Suprapubic skin (tissue), 4 donors: ENCODE results near the gene C22orf39. TPM values are rescaled to one million over a fixed set of nuclear protein-coding genes. Genes with fewer than 3 reads are reported as not detected.

ENCODE experiments used
- DNase-seq, 2 donors: peaks; one replicate each; pipeline ENCODE4 v3.0.0-alpha.2; 2019; ENCODE audit warnings: low spot score in 2 of 2
- H3K27ac ChIP-seq: fragments of 200-600 bp; sonication (generic); one replicate; pipeline ENCODE4 v1.5.1; 2019
- H3K27me3 ChIP-seq: fragments of 200-600 bp; sonication (generic); one replicate; pipeline ENCODE4 v1.5.1; 2019
- H3K36me3 ChIP-seq: fragments of 200-600 bp; sonication (generic); one replicate; pipeline ENCODE4 v1.5.1; 2019
- H3K4me1 ChIP-seq: fragments of 200-600 bp; sonication (generic); one replicate; pipeline ENCODE4 v1.5.1; 2019
- H3K4me3 ChIP-seq: fragments of 200-600 bp; sonication (generic); one replicate; pipeline ENCODE4 v1.5.1; 2019; ENCODE audit warnings: mild to moderate bottlenecking
- H3K9me3 ChIP-seq: fragments of 200-600 bp; sonication (generic); one replicate; pipeline ENCODE4 v1.5.1; 2019
- CTCF ChIP-seq, 2 donors: fragments of 200-600 bp in 1 of 2; fragments of 450-650 bp in 1 of 2; sonication (generic) in 1 of 2; IDR thresholded peaks; one replicate each; pipeline ENCODE4 v1.5.1; 2016 to 2019; ENCODE audit warnings: antibody characterized with exemption in 2 of 2, mild to moderate bottlenecking in 1 of 2, moderate library complexity in 1 of 2
- EP300 ChIP-seq: sonication (generic); formaldehyde crosslinking; IDR thresholded peaks from one replicate; pipeline ENCODE4 v1.6.1; 2017; ENCODE audit warnings: antibody characterized with exemption
- POLR2A ChIP-seq, 2 donors: fragments of 450-650 bp; IDR thresholded peaks; one replicate each; pipeline ENCODE4 v1.6.1; 2017; ENCODE audit warnings: antibody characterized with exemption in 2 of 2, mild to moderate bottlenecking in 2 of 2, moderate library complexity in 2 of 2
- POLR2AphosphoS5 ChIP-seq, 3 donors: sonication (generic); formaldehyde crosslinking; IDR thresholded peaks; one replicate each; pipeline ENCODE4 v1.6.1; 2017; ENCODE audit warnings: antibody characterized with exemption in 3 of 3
- WGBS: methylation state at CpG from one replicate; pipeline ENCODE4 v1.1.5; 2018; 5-methylcytosine and 5-hydroxymethylcytosine counted together
- total RNA-seq, 4 donors: library from RNA; depleted of rRNA; stranded (reverse); fragments of >200 nt; gene quantifications; one replicate each; pipeline ENCODE4 v1.1.0, GENCODE V29; 2016

The C22orf39 gene
- total RNA-seq, 4 donors from 2014 or later = 49.4 to 67.0 (median 51.7) TPM

- H3K36me3 ChIP-seq = peaks cover 83% of the 10 kb centered on the region
- no peak overlapping the region for H3K4me3 ChIP-seq
- no peaks in the 10 kb centered on the region for H3K27me3 ChIP-seq
- H3K9me3 ChIP-seq = no peaks in the 10 kb centered on the region
- 90% methylated on average over 7 of the region's 8 CpGs for WGBS
- TF ChIP-seq CTCF (IDR thresholded peaks at IDR 0.05) = no peak
- TF ChIP-seq POLR2A (IDR thresholded peaks at IDR 0.05) = no peak
- TF ChIP-seq EP300 = no peak
- no peak for TF ChIP-seq POLR2AphosphoS5 (IDR thresholded peaks at IDR 0.05)
- no peak overlapping the region for H3K27ac ChIP-seq
- DNase-seq = no peak
- H3K4me1 ChIP-seq = no peaks in the 10 kb centered on the region
Measured at GRCh38 chr22:19457828-19458428, 10.4 kb upstream of the C22orf39 start.

- peaks cover 81% of the 10 kb centered on the region for H3K36me3 ChIP-seq
- H3K9me3 ChIP-seq = no peaks in the 10 kb centered on the region
- H3K4me3 ChIP-seq = no peak overlapping the region
- no peaks in the 10 kb centered on the region for H3K4me1 ChIP-seq
- no peak for DNase-seq
- H3K27me3 ChIP-seq = no peaks in the 10 kb centered on the region
- TF ChIP-seq EP300 (no peak), CTCF (IDR thresholded peaks at IDR 0.05) (no peak), POLR2AphosphoS5 (IDR thresholded peaks at IDR 0.05) (no peak), POLR2A (IDR thresholded peaks at IDR 0.05) (no peak)
- H3K27ac ChIP-seq = no peak overlapping the region
- 89% methylated on average over 10 of the region's 10 CpGs for WGBS
Measured at GRCh38 chr22:19456541-19456940, 9.0 kb upstream of the C22orf39 start.

GRCh38 chr22:19455585-19456370, 8.3 kb upstream of the C22orf39 start:
- Histone ChIP-seq H3K4me3 (no peak overlapping the region), H3K9me3 (no peaks in the 10 kb centered on the region), H3K27me3 (no peaks in the 10 kb centered on the region), H3K36me3 (peaks cover 79% of the 10 kb centered on the region), H3K4me1 (no peaks in the 10 kb centered on the region), H3K27ac (no peak overlapping the region)
- WGBS = 69% methylated on average over 4 of the region's 4 CpGs
- TF ChIP-seq POLR2A (IDR thresholded peaks at IDR 0.05) = no peak
- no peak for TF ChIP-seq EP300
- TF ChIP-seq CTCF (IDR thresholded peaks at IDR 0.05) = no peak
- no peak for TF ChIP-seq POLR2AphosphoS5 (IDR thresholded peaks at IDR 0.05)
- no peak for DNase-seq

GRCh38 chr22:19455033-19455432, 7.5 kb upstream of the C22orf39 start:
- Histone ChIP-seq H3K27ac (no peak overlapping the region), H3K9me3 (no peaks in the 10 kb centered on the region), H3K27me3 (no peaks in the 10 kb centered on the region), H3K4me3 (no peak overlapping the region), H3K4me1 (no peaks in the 10 kb centered on the region), H3K36me3 (peaks cover 77% of the 10 kb centered on the region)
- no peak for TF ChIP-seq CTCF (IDR thresholded peaks at IDR 0.05)
- TF ChIP-seq POLR2AphosphoS5 (IDR thresholded peaks at IDR 0.05) = no peak
- no peak for TF ChIP-seq EP300
- TF ChIP-seq POLR2A (IDR thresholded peaks at IDR 0.05) = no peak
- 89% methylated on average over 2 of the region's 2 CpGs for WGBS
- no peak for DNase-seq

- DNase-seq = no peak
- peaks cover under 1% of the 10 kb centered on the region for H3K4me1 ChIP-seq
- no peak for TF ChIP-seq POLR2A (IDR thresholded peaks at IDR 0.05)
- no peak for TF ChIP-seq CTCF (IDR thresholded peaks at IDR 0.05)
- no peak for TF ChIP-seq POLR2AphosphoS5 (IDR thresholded peaks at IDR 0.05)
- no peak for TF ChIP-seq EP300
- no peak overlapping the region for H3K27ac ChIP-seq
- no peaks in the 10 kb centered on the region for H3K9me3 ChIP-seq
- peaks cover 78% of the 10 kb centered on the region for H3K36me3 ChIP-seq
- WGBS = 82% methylated on average over 6 of the region's 6 CpGs
- H3K27me3 ChIP-seq = no peaks in the 10 kb centered on the region
- H3K4me3 ChIP-seq = no peak overlapping the region
Measured at GRCh38 chr22:19454156-19454555, 6.6 kb upstream of the C22orf39 start.
